NCI-H345 (cell line): ENCODE results near the gene MTG1.

Source experiments
- DNase-seq: peaks from one replicate; lab custom pipeline; 2025; lab: John Stamatoyannopoulos, UW

The MTG1 gene

GRCh38 chr10:133394064-133394663 is at the start of gene MTG1:
TSS of gene MTG1 (plus strand) at chr10:133394157. CDS start at chr10:133394221, 64 bp downstream.
- peak; percentile 93 for DNase-seq

- no peak for DNase-seq
Measured at GRCh38 chr10:133344236-133344635, 49.7 kb upstream of the MTG1 start.

GRCh38 chr10:133346413-133346812 is 47.5 kb upstream of the MTG1 start:
- no peak for DNase-seq

GRCh38 chr10:133347710-133348517 is 46.0 kb upstream of the MTG1 start:
- no peak for DNase-seq

- DNase-seq = no peak
Measured at GRCh38 chr10:133349160-133349568, 44.8 kb upstream of the MTG1 start.

GRCh38 chr10:133349577-133350011 is 44.4 kb upstream of the MTG1 start:
- no peak for DNase-seq

GRCh38 chr10:133350283-133350949 is 43.5 kb upstream of the MTG1 start:
- DNase-seq = no peak

GRCh38 chr10:133350950-133351329 is 43.0 kb upstream of the MTG1 start:
- DNase-seq = no peak

- DNase-seq = no peak
Measured at GRCh38 chr10:133351408-133352318, 42.3 kb upstream of the MTG1 start.

GRCh38 chr10:133353202-133353959 is 40.6 kb upstream of the MTG1 start:
- DNase-seq = no peak

GRCh38 chr10:133353988-133354605 is 39.9 kb upstream of the MTG1 start:
- no peak for DNase-seq

- no peak for DNase-seq
Measured at GRCh38 chr10:133354672-133355240, 39.2 kb upstream of the MTG1 start.

GRCh38 chr10:133355266-133355665 is 38.7 kb upstream of the MTG1 start:
- DNase-seq = no peak

- no peak for DNase-seq
Measured at GRCh38 chr10:133355991-133356390, 38.0 kb upstream of the MTG1 start.

GRCh38 chr10:133356549-133357284 is 37.2 kb upstream of the MTG1 start:
- DNase-seq = no peak

- peak; percentile 18 for DNase-seq
Measured at GRCh38 chr10:133357285-133358161, 36.4 kb upstream of the MTG1 start, which contains the start of gene FUOM. TSS of gene FUOM (minus strand) at chr10:133358019. CDS start at chr10:133358007, 12 bp downstream.

- no peak for DNase-seq
Measured at GRCh38 chr10:133358162-133358924, 35.6 kb upstream of the MTG1 start.

GRCh38 chr10:133358925-133359310 is 35.0 kb upstream of the MTG1 start:
- no peak for DNase-seq
